Measurements from ENCODE around the gene HENMT1.

DNA sequence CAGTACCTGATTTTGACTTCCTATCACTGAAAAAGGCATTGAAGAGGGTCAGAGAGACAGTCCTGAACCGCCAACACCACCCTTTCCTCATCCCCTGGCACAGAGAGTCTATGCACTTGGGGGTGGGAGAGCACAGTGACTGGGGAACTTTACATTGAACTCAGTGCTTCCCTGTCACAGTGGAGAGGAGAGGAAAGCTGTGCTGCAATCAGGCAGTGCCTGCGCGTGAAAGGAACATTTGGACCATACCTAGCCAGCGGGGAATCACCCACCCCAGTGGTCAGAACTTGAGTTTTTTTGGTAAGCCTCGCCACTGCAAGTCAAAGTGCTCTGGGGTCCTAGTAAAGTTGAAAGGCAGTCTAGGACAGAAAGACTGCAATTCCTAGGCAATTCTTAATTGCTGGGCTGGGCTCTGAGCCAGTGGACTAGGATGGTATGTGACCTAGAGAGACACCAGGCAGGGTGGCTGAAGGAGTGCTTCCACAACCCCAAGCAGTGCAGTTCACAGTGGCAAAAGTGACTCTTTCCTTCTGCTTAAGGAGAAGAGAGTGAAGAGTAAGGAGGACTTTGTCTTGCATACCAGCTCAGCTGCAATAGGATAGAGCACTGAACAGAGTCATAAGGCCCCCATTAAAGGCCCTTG lies 9.4 kb upstream of the HENMT1 start:
- TF ChIP-seq SMC3 (IDR thresholded peaks at IDR 0.05) (no peak), MAFK (IDR thresholded peaks at IDR 0.05; ENCODE audit: partially characterized antibody) (no peak), POLR2A (IDR thresholded peaks at IDR 0.05; ENCODE audit: low read length) (no peak), JUN (IDR thresholded peaks at IDR 0.05) (no peak), CHD2 (IDR thresholded peaks at IDR 0.05; ENCODE audit: low read length, partially characterized antibody) (no peak), RFX5 (IDR thresholded peaks at IDR 0.05) (no peak), PHF8 (IDR thresholded peaks at IDR 0.05; ENCODE audit: borderline replicate concordance, low read depth) (no peak)
- TF ChIP-seq, protein P1, sequence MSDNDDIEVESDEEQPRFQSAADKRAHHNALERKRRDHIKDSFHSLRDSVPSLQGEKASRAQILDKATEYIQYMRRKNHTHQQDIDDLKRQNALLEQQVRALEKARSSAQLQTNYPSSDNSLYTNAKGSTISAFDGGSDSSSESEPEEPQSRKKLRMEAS (IDR thresholded peaks at IDR 0.05), result no peak
- TF ChIP-seq, protein P2, sequence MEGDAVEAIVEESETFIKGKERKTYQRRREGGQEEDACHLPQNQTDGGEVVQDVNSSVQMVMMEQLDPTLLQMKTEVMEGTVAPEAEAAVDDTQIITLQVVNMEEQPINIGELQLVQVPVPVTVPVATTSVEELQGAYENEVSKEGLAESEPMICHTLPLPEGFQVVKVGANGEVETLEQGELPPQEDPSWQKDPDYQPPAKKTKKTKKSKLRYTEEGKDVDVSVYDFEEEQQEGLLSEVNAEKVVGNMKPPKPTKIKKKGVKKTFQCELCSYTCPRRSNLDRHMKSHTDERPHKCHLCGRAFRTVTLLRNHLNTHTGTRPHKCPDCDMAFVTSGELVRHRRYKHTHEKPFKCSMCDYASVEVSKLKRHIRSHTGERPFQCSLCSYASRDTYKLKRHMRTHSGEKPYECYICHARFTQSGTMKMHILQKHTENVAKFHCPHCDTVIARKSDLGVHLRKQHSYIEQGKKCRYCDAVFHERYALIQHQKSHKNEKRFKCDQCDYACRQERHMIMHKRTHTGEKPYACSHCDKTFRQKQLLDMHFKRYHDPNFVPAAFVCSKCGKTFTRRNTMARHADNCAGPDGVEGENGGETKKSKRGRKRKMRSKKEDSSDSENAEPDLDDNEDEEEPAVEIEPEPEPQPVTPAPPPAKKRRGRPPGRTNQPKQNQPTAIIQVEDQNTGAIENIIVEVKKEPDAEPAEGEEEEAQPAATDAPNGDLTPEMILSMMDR (IDR thresholded peaks at IDR 0.05), result no peak
